B cell (primary cell): ENCODE data around the gene SLC2A3. TPM values are rescaled to one million over a fixed set of nuclear protein-coding genes. Genes with fewer than 3 reads are reported as not detected.
"Not testable (repeated sequence)": the region's sequence is repeated elsewhere in the genome, so short reads cannot be mapped to it uniquely, and the experiment has no call there.

Source experiments
- ATAC-seq: fragments of 200-7000 bp; cut with Tn5 transposase; one replicate; pipeline ENCODE4 v1.10.0; 2021; ENCODE audit warnings: low read depth, mild to moderate bottlenecking, moderate number of reproducible peaks, moderate library complexity
- CTCF ChIA-PET: fragments of 350-600 bp; sonication (Branson Sonifier 250); formaldehyde crosslinking; loops from one replicate; lab custom pipeline; 2021; ENCODE audit warnings: antibody characterized with exemption, inconsistent platforms; lab: Charles Lee
- POLR2A ChIA-PET: fragments of 350-600 bp; sonication (Branson Sonifier 250); formaldehyde crosslinking; loops from one replicate; lab custom pipeline; 2021; ENCODE audit warnings: antibody characterized with exemption; lab: Charles Lee
- DNase-seq: peaks from one replicate; pipeline ENCODE4 v3.0.0; 2013
- H2AFZ ChIP-seq: 2 replicates; pipeline ENCODE4 v1.6.1; 2012; ENCODE audit warnings: mild to moderate bottlenecking, low read depth, low read length; ENCODE audit not compliant: insufficient read depth, poor library complexity, severe bottlenecking
- H3K27ac ChIP-seq, 2 donors: 1 replicate in 1 of 2; 2 replicates in 1 of 2; pipeline ENCODE4 v1.5.1; 2012 to 2013; ENCODE audit warnings: low read length in 2 of 2, mild to moderate bottlenecking in 2 of 2, moderate library complexity in 1 of 2
- H3K27me3 ChIP-seq, 4 experiments: fragments of 200-600 bp in 1 of 4; sonication (generic) in 1 of 4; replicated peaks in 1 of 4; 1 replicate in 2 of 4; 2 replicates in 2 of 4; pipeline versions ENCODE4 v1.6.1 to v1.7.0; 2013 to 2016; ENCODE audit warnings: low read length in 3 of 4, mild to moderate bottlenecking in 2 of 4, mixed read lengths in 1 of 4, moderate library complexity in 1 of 4; ENCODE audit not compliant: insufficient read depth in 4 of 4, control insufficient read depth in 3 of 4; ENCODE audit errors: control extremely low read depth in 1 of 4
- H3K36me3 ChIP-seq, 2 experiments: replicated peaks in 1 of 2; 1 replicate in 1 of 2; 2 replicates in 1 of 2; pipeline versions ENCODE4 v1.6.1 to v1.7.1; 2013; ENCODE audit warnings: low read length in 1 of 2; ENCODE audit not compliant: insufficient read depth in 2 of 2, control insufficient read depth in 1 of 2; ENCODE audit errors: control extremely low read depth in 1 of 2, extremely low read depth in 1 of 2
- H3K4me1 ChIP-seq, 2 donors: fragments of 200-600 bp in 1 of 2; sonication (generic) in 1 of 2; 1 replicate in 1 of 2; 2 replicates in 1 of 2; pipeline versions ENCODE4 v1.5.1 to v1.6.1; 2013 to 2017; ENCODE audit warnings: low read length in 2 of 2; ENCODE audit not compliant: control insufficient read depth in 2 of 2, insufficient read depth in 2 of 2
- H3K4me2 ChIP-seq: replicated peaks from 2 replicates; pipeline ENCODE3; 2012; ENCODE audit warnings: mild to moderate bottlenecking, low read depth, low read length; ENCODE audit not compliant: poor library complexity, severe bottlenecking
- H3K4me3 ChIP-seq, 5 experiments: fragments of 200-600 bp in 1 of 5; sonication (generic) in 1 of 5; 1 replicate in 3 of 5; 2 replicates in 2 of 5; pipeline versions ENCODE4 v1.5.1 to v1.7.0; 2011 to 2016; ENCODE audit warnings: low read length in 4 of 5, mild to moderate bottlenecking in 4 of 5, low read depth in 2 of 5, control low read depth in 1 of 5, moderate library complexity in 1 of 5; ENCODE audit not compliant: insufficient read depth in 1 of 5; ENCODE audit errors: control extremely low read depth in 1 of 5, extremely low read depth in 1 of 5
- H3K79me2 ChIP-seq: fragments of 200-600 bp; sonication (generic); one replicate; pipeline ENCODE4 v1.6.0; 2016; ENCODE audit warnings: low read length; ENCODE audit not compliant: control insufficient read depth, insufficient read depth
- H3K9ac ChIP-seq: fragments of 200-600 bp; sonication (generic); 2 replicates; pipeline ENCODE4 v1.6.1; 2017; ENCODE audit warnings: mild to moderate bottlenecking, low read length, moderate library complexity
- H3K9me3 ChIP-seq, 3 donors: one replicate each; pipeline versions ENCODE4 v1.6.1 to v1.7.1; 2013; ENCODE audit warnings: low read length in 2 of 3; ENCODE audit not compliant: control insufficient read depth in 2 of 3, insufficient read depth in 1 of 3; ENCODE audit errors: control extremely low read depth in 1 of 3
- H4K20me1 ChIP-seq: 2 replicates; pipeline ENCODE4 v1.6.0; 2012; ENCODE audit warnings: mild to moderate bottlenecking, low read length; ENCODE audit not compliant: insufficient read depth, control insufficient read depth, poor library complexity, severe bottlenecking
- H3K27ac Mint-ChIP-seq: one replicate; pipeline ENCODE4 v1.8.0; 2021; ENCODE audit warnings: mixed read lengths
- H3K27me3 Mint-ChIP-seq: one replicate; pipeline ENCODE4 v1.8.0; 2021; ENCODE audit warnings: mixed read lengths
- H3K4me1 Mint-ChIP-seq: one replicate; pipeline ENCODE4 v1.8.0; 2021; ENCODE audit warnings: mixed read lengths
- H3K4me3 Mint-ChIP-seq: one replicate; pipeline ENCODE4 v1.8.0; 2021; ENCODE audit warnings: mixed read lengths
- H3K9me3 Mint-ChIP-seq: one replicate; pipeline ENCODE4 v1.8.0; 2022; ENCODE audit warnings: mixed read lengths; ENCODE audit not compliant: insufficient read depth
- WGBS: methylation state at CpG from one replicate; pipeline ENCODE4 v1.1.5; 2013; ENCODE audit warnings: missing lambda C conversion rate; ENCODE audit not compliant: insufficient coverage; 5-methylcytosine and 5-hydroxymethylcytosine counted together
- intact Hi-C: fragments of 100-400 bp; cut with micrococcal nuclease; formaldehyde crosslinking; loops from one replicate; pipeline ENCODE4 v1.10.0; 2022
- polyA plus RNA-seq: library from polyadenylated mRNA; depleted of rRNA; stranded (reverse); fragments of >200 nt; gene quantifications from 2 replicates; pipeline ENCODE4 v1.2.3, GENCODE V29; 2012
- total RNA-seq, 2 donors: library from RNA; stranded (reverse); fragments of 120-200 nt in 1 of 2; gene quantifications; 1 replicate in 1 of 2; 2 replicates in 1 of 2; pipeline versions ENCODE4 v1.2.3 to v1.2.4, GENCODE V29; 2013 to 2022

SLC2A3 gene
- total and polyA plus RNA-seq, 2 donors (not counting 1 experiment from before 2014, with no cell fraction given) = 215 to 284 TPM

GRCh38 chr12:7954418-7954817 is 18.4 kb upstream of the SLC2A3 start:
- no CpG with 5 or more reads among the region's 10 CpGs for WGBS
- CTCF ChIA-PET = interaction anchor here (12.8 kb wide), 1 partner anchor 19 kb away, joined by 221 read pairs; the partner anchor contains the start of gene SLC2A3
- H3K9me3 ChIP-seq, H3K9ac ChIP-seq, intact Hi-C loops, H3K79me2 ChIP-seq, H3K27me3 Mint-ChIP-seq, H3K4me3 ChIP-seq, DNase-seq, H3K27ac ChIP-seq, H3K4me3 Mint-ChIP-seq, POLR2A ChIA-PET, H3K27me3 ChIP-seq, H3K27ac Mint-ChIP-seq, H4K20me1 ChIP-seq, H3K9me3 Mint-ChIP-seq, H2AFZ ChIP-seq, H3K4me2 ChIP-seq, H3K36me3 ChIP-seq, ATAC-seq: not testable (repeated sequence)
- peaks cover 14% of the 10 kb centered on the region for H3K4me1 Mint-ChIP-seq
- peaks cover 7 to 12% of the 10 kb centered on the region in 2 donors for H3K4me1 ChIP-seq

- H3K27me3 ChIP-seq, H3K79me2 ChIP-seq, H3K4me2 ChIP-seq, H3K9ac ChIP-seq, intact Hi-C loops, H3K27me3 Mint-ChIP-seq, H3K36me3 ChIP-seq, ATAC-seq, H3K4me3 ChIP-seq, POLR2A ChIA-PET, DNase-seq, H4K20me1 ChIP-seq, H3K27ac Mint-ChIP-seq, H3K9me3 ChIP-seq, H3K4me3 Mint-ChIP-seq, H3K9me3 Mint-ChIP-seq, H2AFZ ChIP-seq, H3K27ac ChIP-seq: not testable (repeated sequence)
- CTCF ChIA-PET = interaction anchor here (0.7 kb wide), 1 partner anchor 11 kb away, joined by 3 read pairs; no protein-coding TSS in a partner anchor
- WGBS = no CpG with 5 or more reads among the region's 2 CpGs
- H3K4me1 Mint-ChIP-seq = peaks cover 11% of the 10 kb centered on the region
- peaks cover 7 to 12% of the 10 kb centered on the region in 2 donors for H3K4me1 ChIP-seq
These were observed 17.9 kb upstream of the SLC2A3 start for GRCh38 chr12:7953912-7954311.
